BJ (cell line): ENCODE data around the gene FGF11. TPM values are rescaled to one million over a fixed set of nuclear protein-coding genes. Genes with fewer than 3 reads are reported as not detected.

ENCODE experiments used
- CTCF ChIA-PET: fragments of 350-600 bp; formaldehyde crosslinking; extraction: SDS; loops from one replicate; lab custom pipeline; 2021; ENCODE audit warnings: antibody characterized with exemption, inconsistent platforms; lab: Yijun Ruan, JAX
- POLR2A ChIA-PET: fragments of 300-600 bp; sonication (Branson Sonifier 250); formaldehyde crosslinking; extraction: SDS; loops from one replicate; lab custom pipeline; 2021; ENCODE audit warnings: antibody characterized with exemption; lab: Charles Lee
- DNase-seq: peaks from one replicate; pipeline ENCODE4 v3.0.0-alpha.2; 2011; ENCODE audit warnings: low read depth
- H3K27me3 ChIP-seq: 2 replicates; pipeline ENCODE4 v1.6.0; 2011; ENCODE audit warnings: low read length; ENCODE audit not compliant: control insufficient read depth, insufficient read depth
- H3K36me3 ChIP-seq: 2 replicates; pipeline ENCODE4 v1.5.1; 2011; ENCODE audit warnings: low read length; ENCODE audit not compliant: control insufficient read depth, insufficient read depth
- H3K4me3 ChIP-seq: 2 replicates; pipeline ENCODE4 v1.5.1; 2011; ENCODE audit warnings: low read depth, mild to moderate bottlenecking, control low read depth, low read length
- polyA plus RNA-seq: library from polyadenylated mRNA; depleted of rRNA; stranded (reverse); fragments of >200 nt; gene quantifications from 2 replicates; pipeline ENCODE4 v1.2.3, GENCODE V29; 2011
- TF ChIP-seq, protein P1 (sequence below): IDR thresholded peaks from 2 replicates; pipeline ENCODE4 v1.5.1; 2011; ENCODE audit warnings: low read depth, mild to moderate bottlenecking, control low read depth, inconsistent platforms, low read length, moderate library complexity; ENCODE audit not compliant: insufficient read depth

The FGF11 gene
- polyA plus RNA-seq, 1 experiment = 0.98 TPM

DNA sequence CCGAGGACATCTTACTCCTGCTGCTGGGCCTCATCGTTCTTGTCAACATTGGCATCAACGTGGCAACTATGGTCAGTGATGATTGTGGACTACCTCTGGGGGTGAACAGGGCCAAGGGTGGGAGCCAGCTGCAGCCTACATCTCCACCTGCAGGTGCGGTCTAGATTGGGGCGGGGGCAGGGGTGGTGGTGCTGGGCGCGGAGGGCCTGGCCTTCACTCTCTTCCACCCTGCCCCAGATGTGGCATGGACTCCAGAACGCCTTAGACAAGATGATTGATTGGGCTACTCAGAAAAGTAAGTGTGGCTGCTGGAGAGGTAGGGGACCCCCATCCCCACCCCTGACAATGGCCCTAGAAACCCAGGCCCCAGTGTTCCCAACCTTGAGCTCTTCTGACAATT is 13.6 kb upstream of the FGF11 start:
- ChIA-PET POLR2A (interaction anchor here (0.6 kb wide), 1 partner anchor 135 kb away, joined by 3 read pairs; no protein-coding TSS in a partner anchor), CTCF (no interaction called here)

DNA sequence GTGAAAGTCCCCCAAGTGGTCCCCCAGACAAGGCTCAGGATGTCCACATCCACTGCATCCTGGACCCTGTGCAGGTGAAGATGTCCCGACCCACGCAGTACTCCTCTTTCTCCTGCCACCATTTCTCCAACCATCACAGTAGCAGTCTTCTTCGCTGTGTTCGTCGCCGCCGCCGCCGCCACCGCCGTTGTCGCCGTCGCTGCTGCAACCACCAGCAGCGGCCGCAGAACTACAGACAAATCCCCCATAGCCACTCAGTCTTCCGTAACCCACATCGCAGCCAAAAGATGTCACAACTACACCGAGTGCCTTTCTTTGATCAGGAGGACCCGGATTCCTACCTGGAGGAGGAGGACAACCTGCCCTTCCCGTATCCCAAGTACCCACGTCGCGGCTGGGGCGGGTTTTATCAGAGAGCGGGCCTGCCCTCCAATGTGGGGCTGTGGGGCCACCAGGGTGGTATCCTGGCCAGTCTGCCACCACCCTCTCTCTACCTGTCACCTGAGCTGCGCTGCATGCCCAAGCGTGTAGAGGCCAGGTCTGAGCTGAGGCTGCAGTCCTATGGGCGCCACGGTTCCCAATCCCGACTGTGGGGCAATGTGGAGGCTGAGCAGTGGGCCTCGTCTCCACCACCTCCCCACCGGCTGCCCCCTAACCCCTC is 13.0 kb upstream of the FGF11 start:
- ChIA-PET POLR2A (no interaction called here), CTCF (no interaction called here)
- TF ChIP-seq, protein P1, sequence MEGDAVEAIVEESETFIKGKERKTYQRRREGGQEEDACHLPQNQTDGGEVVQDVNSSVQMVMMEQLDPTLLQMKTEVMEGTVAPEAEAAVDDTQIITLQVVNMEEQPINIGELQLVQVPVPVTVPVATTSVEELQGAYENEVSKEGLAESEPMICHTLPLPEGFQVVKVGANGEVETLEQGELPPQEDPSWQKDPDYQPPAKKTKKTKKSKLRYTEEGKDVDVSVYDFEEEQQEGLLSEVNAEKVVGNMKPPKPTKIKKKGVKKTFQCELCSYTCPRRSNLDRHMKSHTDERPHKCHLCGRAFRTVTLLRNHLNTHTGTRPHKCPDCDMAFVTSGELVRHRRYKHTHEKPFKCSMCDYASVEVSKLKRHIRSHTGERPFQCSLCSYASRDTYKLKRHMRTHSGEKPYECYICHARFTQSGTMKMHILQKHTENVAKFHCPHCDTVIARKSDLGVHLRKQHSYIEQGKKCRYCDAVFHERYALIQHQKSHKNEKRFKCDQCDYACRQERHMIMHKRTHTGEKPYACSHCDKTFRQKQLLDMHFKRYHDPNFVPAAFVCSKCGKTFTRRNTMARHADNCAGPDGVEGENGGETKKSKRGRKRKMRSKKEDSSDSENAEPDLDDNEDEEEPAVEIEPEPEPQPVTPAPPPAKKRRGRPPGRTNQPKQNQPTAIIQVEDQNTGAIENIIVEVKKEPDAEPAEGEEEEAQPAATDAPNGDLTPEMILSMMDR = no peak
- Histone ChIP-seq H3K36me3 (no peaks in the 10 kb centered on the region), H3K27me3 (no peaks in the 10 kb centered on the region), H3K4me3 (no peak overlapping the region)
- DNase-seq = no peak

More for the DNA sequence above, 13.6 kb upstream of the FGF11 start:
- Histone ChIP-seq H3K27me3 (no peaks in the 10 kb centered on the region), H3K4me3 (no peak overlapping the region), H3K36me3 (no peaks in the 10 kb centered on the region)
- TF ChIP-seq, protein P1 = no peak
- no peak for DNase-seq

DNA sequence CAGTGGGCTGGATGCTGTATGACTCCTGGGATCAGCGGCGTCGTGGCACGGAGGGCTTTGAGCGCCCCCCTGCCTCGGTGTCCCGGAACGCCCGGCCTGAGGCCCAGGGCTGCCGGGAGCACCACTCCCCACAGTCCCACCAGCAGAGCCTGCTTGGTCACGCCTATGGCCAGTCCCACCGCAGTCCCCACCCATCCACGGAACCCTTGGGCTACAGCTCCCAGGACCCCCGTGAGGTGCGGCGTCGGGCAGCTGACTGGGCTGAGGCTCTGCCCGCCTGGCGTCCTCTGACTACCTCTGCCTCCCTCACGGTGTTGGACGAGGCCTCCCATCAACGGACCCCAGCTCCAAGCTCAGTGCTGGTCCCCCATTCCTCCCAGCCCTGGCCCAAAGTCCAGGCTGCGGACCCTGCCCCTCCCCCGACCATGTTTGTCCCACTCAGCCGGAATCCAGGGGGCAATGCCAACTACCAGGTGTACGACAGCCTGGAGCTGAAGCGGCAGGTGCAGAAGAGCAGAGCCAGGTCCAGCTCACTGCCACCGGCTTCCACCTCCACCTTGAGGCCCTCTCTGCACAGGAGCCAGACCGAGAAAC is 12.3 kb upstream of the FGF11 start:
- Histone ChIP-seq H3K4me3 (no peak overlapping the region), H3K27me3 (no peaks in the 10 kb centered on the region), H3K36me3 (no peaks in the 10 kb centered on the region)
- DNase-seq = no peak
- TF ChIP-seq, protein P1 = no peak
- POLR2A ChIA-PET = no interaction called here
- CTCF ChIA-PET = interaction anchor here (1.0 kb wide), 1 partner anchor 9 kb away, joined by 5 read pairs; no protein-coding TSS in a partner anchor

DNA sequence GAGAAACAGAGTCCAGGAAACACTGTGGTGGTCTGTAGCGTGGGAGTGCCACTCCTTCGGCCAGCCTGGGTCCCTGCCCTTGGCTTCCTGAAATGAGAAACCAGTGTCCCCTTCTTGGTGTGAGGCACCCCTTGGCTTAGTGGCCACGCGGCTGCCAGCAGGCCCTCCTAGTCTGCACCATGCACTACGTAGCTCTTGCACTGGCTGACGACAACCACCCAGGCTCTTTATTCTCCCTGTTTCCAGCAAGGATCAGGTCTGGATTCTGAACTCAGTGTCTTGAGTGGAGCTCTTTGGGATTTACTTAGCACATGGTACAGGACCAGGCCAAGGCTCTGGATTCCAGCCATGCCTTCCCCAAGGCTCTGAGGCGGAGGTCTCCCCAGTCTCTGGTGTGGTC is 11.8 kb upstream of the FGF11 start:
- DNase-seq = no peak
- POLR2A ChIA-PET = no interaction called here
- TF ChIP-seq, protein P1 = no peak
- Histone ChIP-seq H3K4me3 (no peak overlapping the region), H3K36me3 (no peaks in the 10 kb centered on the region), H3K27me3 (no peaks in the 10 kb centered on the region)
- CTCF ChIA-PET = interaction anchor here (1.0 kb wide), 1 partner anchor 9 kb away, joined by 5 read pairs; no protein-coding TSS in a partner anchor

DNA sequence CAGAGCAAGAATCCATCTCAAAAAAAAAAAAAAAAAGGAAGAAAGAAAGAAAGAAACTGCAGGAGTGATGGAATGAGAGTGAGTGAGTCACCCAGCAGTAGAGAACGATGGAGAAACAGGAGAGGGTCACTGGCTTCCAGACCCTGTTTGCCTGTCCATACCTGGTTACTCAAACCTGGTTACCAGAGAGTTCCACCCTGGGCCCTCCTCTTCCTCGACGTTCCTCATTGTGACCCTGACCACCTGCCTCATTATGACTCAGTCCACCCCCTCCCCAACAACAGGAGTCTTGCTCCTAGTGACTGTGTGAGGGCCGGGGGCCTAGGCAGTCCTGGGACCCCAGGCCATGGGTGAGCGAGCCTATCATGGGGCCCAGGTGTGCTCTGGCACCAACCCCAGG is 10.8 kb upstream of the FGF11 start, which contains the start of gene SPEM3:
SPEM3 (plus strand) TSS at position 301 of the 400 bp plus-strand sequence; CDS start at position 347, 46 bp downstream.
- Histone ChIP-seq H3K36me3 (no peaks in the 10 kb centered on the region), H3K27me3 (no peaks in the 10 kb centered on the region), H3K4me3 (no peak within 1 kb of the TSS)
- CTCF ChIA-PET = no interaction called here
- POLR2A ChIA-PET = no interaction called here
- TF ChIP-seq, protein P1 = no peak
- no peak for DNase-seq
